ENCODE measurements around the gene LACTB. TPM values are rescaled to one million over a fixed set of nuclear protein-coding genes. Genes with fewer than 3 reads are reported as not detected.
A peak's percentile ranks its signal among the peaks of the same experiment; 100 is the strongest.

Gene LACTB
- total RNA-seq, 6 experiments from 2014 or later: 37.5 to 47.6 (median 45.7) TPM

DNA sequence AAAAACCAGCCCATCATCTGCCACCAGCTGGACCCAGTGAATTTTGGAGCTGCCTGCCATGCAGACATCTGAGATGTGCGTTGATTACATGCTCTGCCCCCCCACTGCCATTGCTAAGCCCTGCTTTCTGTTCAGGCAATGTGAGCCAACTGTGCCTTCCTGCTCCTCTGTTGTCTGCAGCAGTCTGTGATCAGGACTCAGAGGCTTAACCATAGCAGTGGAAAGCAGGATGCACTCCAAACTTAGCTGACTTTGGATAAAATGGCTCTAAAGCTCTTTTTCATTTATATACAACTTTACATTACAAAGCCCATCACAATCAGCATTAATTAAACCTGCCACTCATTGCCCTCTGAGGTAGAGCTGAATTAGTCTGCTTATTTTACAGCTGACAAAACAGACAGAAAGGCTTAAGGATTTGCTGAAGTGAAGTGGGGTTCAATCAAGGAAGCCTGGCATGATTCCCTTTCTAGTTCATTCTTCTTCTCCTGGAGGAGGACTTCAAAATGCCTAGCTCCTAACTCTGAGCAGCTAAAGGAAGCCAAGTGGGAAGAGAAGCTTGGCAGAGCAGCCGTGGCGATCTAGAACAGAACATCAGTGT, 51.3 kb downstream of the LACTB start:
- no peaks in the 10 kb centered on the region for H3K36me3 Mint-ChIP-seq (ENCODE audit: low read depth)
- H3K27me3 Mint-ChIP-seq (ENCODE audit: insufficient read depth): peaks cover 2% of the 10 kb centered on the region
- DNase-seq: no peak
- H3K4me1 Mint-ChIP-seq (ENCODE audit: low read depth): peaks cover 25% of the 10 kb centered on the region
- no peaks in the 10 kb centered on the region for H3K9me3 Mint-ChIP-seq
- no peak for TF ChIP-seq CTCF (IDR thresholded peaks at IDR 0.05)
- H3K27ac Mint-ChIP-seq: no peak overlapping the region
- no peak overlapping the region for H3K4me3 Mint-ChIP-seq

GRCh38 chr15:63176302-63176701, 54.6 kb downstream of the LACTB start:
- H3K9me3 Mint-ChIP-seq: no peaks in the 10 kb centered on the region
- H3K4me3 Mint-ChIP-seq: no peak overlapping the region
- TF ChIP-seq CTCF (IDR thresholded peaks at IDR 0.05): no peak
- peaks cover 31% of the 10 kb centered on the region for H3K4me1 Mint-ChIP-seq (ENCODE audit: low read depth)
- H3K27ac Mint-ChIP-seq: no peak overlapping the region; the same call in 1 of the 2 replicates
- peak; percentile 58 for DNase-seq
- H3K27me3 Mint-ChIP-seq (ENCODE audit: insufficient read depth): no peaks in the 10 kb centered on the region; the same call in 1 of the 2 replicates
- no peaks in the 10 kb centered on the region for H3K36me3 Mint-ChIP-seq (ENCODE audit: low read depth)

DNA sequence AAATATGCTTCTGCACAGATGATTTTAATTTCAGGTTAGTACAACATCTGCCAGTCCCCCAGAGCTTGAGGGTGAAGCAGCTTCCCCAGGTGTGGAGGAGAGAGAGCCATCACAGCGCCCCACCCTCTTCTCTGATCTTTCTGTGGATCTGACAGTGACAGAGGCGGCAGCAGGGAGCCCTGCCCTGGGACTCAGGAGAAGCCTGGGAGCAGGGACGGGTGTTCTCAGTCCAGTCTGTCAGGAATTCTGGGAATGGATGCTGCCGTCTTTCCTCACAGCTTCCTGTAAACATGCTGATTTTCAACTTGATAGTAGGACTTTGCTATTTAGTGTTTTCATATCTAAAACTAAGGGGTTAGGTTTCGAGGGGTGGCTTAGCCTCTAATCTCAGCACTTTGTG, 56.4 kb downstream of the LACTB start:
- TF ChIP-seq CTCF (IDR thresholded peaks at IDR 0.05): no peak
- no peak overlapping the region for H3K4me3 Mint-ChIP-seq
- H3K36me3 Mint-ChIP-seq (ENCODE audit: low read depth): no peaks in the 10 kb centered on the region
- H3K9me3 Mint-ChIP-seq: no peaks in the 10 kb centered on the region
- no peak for DNase-seq
- no peaks in the 10 kb centered on the region; the same call in 1 of the 2 replicates for H3K27me3 Mint-ChIP-seq (ENCODE audit: insufficient read depth)
- H3K27ac Mint-ChIP-seq: no peak overlapping the region
- H3K4me1 Mint-ChIP-seq (ENCODE audit: low read depth): peaks cover 39% of the 10 kb centered on the region

GRCh38 chr15:63180746-63181145, 59.1 kb downstream of the LACTB start:
- H3K4me3 Mint-ChIP-seq: no peak overlapping the region
- DNase-seq: no peak

DNA sequence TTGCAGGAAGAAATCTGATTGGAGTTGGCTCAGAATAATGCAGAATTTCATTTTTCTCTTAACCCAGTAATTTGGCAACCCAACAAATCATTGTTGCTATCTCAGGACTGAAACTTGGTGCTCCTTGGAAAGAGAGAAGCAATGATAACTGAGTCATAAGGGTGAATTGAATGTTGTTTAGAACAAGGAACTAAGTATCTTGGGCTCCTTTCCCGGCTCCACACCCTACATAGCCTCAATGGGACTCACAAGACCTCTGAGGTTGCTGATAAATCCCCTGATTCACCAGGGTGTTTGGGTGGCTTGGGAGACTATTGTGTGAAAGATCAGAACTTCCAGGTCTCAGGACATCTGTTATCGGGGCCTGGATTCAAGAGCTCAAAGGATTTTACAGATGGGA, 60.0 kb downstream of the LACTB start:
- Mint-ChIP-seq H3K27me3 (ENCODE audit: insufficient read depth) (no peaks in the 10 kb centered on the region; the same call in 1 of the 2 replicates), H3K9me3 (no peaks in the 10 kb centered on the region), H3K27ac (no peak overlapping the region), H3K4me3 (no peak overlapping the region), H3K4me1 (ENCODE audit: low read depth) (peaks cover 44% of the 10 kb centered on the region), H3K36me3 (ENCODE audit: low read depth) (no peaks in the 10 kb centered on the region)
- no peak for DNase-seq
- no peak for TF ChIP-seq CTCF (IDR thresholded peaks at IDR 0.05)

More at GRCh38 chr15:63180746-63181145, 59.1 kb downstream of the LACTB start:
- no peaks in the 10 kb centered on the region; the same call in 1 of the 2 replicates for H3K27me3 Mint-ChIP-seq (ENCODE audit: insufficient read depth)
- H3K9me3 Mint-ChIP-seq: no peaks in the 10 kb centered on the region
- H3K27ac Mint-ChIP-seq: no peak overlapping the region
- no peaks in the 10 kb centered on the region for H3K36me3 Mint-ChIP-seq (ENCODE audit: low read depth)
- TF ChIP-seq CTCF (IDR thresholded peaks at IDR 0.05): no peak
- H3K4me1 Mint-ChIP-seq (ENCODE audit: low read depth): peaks cover 44% of the 10 kb centered on the region

Data from HFFc6 (cell line).